Smooth muscle cell (in vitro differentiated cells): Measurements from ENCODE around the gene SLC32A1. TPM values are rescaled to one million over a fixed set of nuclear protein-coding genes. Genes with fewer than 3 reads are reported as not detected.

Experiments
- DNase-seq: peaks from one replicate; lab custom pipeline; 2025; ENCODE audit not compliant: unreplicated experiment; lab: John Stamatoyannopoulos, UW
- H2AFZ ChIP-seq: fragments of 200-600 bp; sonication (generic); 2 replicates; pipeline ENCODE4 v1.6.0; 2016; ENCODE audit warnings: antibody characterized with exemption, low read depth, mild to moderate bottlenecking
- H3F3A ChIP-seq: fragments of 200-600 bp; sonication (generic); 2 replicates; pipeline ENCODE4 v1.6.0; 2017; ENCODE audit warnings: antibody characterized with exemption, low read depth
- H3K27ac ChIP-seq: fragments of 200-600 bp; sonication (generic); 2 replicates; pipeline ENCODE4 v1.5.1; 2016; ENCODE audit warnings: low read depth, mild to moderate bottlenecking
- H3K27me3 ChIP-seq: fragments of 200-600 bp; sonication (generic); 2 replicates; pipeline ENCODE4 v1.6.1; 2016; ENCODE audit warnings: low read depth, mild to moderate bottlenecking
- H3K36me3 ChIP-seq: fragments of 200-600 bp; sonication (generic); 2 replicates; pipeline ENCODE4 v1.5.1; 2016; ENCODE audit warnings: low read depth
- H3K4me1 ChIP-seq: fragments of 200-600 bp; sonication (generic); 2 replicates; pipeline ENCODE4 v1.5.1; 2016; ENCODE audit warnings: low read depth
- H3K4me2 ChIP-seq: fragments of 200-600 bp; sonication (generic); 2 replicates; pipeline ENCODE4 v1.6.0; 2016; ENCODE audit warnings: mild to moderate bottlenecking
- H3K4me3 ChIP-seq: fragments of 200-600 bp; sonication (generic); 2 replicates; pipeline ENCODE4 v1.5.1; 2016; ENCODE audit warnings: mild to moderate bottlenecking
- H3K79me2 ChIP-seq: fragments of 200-600 bp; sonication (generic); 2 replicates; pipeline ENCODE4 v1.6.0; 2016; ENCODE audit warnings: low read depth, mild to moderate bottlenecking
- H3K9ac ChIP-seq: fragments of 200-600 bp; sonication (generic); 2 replicates; pipeline ENCODE4 v1.6.0; 2016; ENCODE audit warnings: low read depth
- H3K9me3 ChIP-seq: fragments of 200-600 bp; sonication (generic); replicated peaks from 2 replicates; pipeline ENCODE4 v1.5.1; 2016; ENCODE audit warnings: low read depth
- H4K20me1 ChIP-seq: fragments of 200-600 bp; sonication (generic); 2 replicates; pipeline ENCODE4 v1.6.0; 2016; ENCODE audit warnings: low read depth
- WGBS: methylation state at CpG from one replicate; pipeline ENCODE4 v1.1.7; 2016; ENCODE audit warnings: low lambda C conversion rate; 5-methylcytosine and 5-hydroxymethylcytosine counted together
- polyA plus RNA-seq: library from polyadenylated mRNA; unstranded; fragments of >200 nt; fragmentation: Nextera tagmentation; extraction: Ambion mirVana; gene quantifications from 2 replicates; pipeline ENCODE4 v1.2.1, GENCODE V29; 2016
- total RNA-seq: library from RNA; depleted of rRNA; stranded (reverse); fragments of >200 nt; gene quantifications from 2 replicates; pipeline ENCODE4 v1.2.3, GENCODE V29; 2014
- TF ChIP-seq, protein P1 (sequence below): fragments of 200-600 bp; sonication (generic); IDR thresholded peaks from 2 replicates; pipeline ENCODE4 v1.5.1; 2017; ENCODE audit warnings: borderline replicate concordance, mild to moderate bottlenecking, antibody characterized with exemption; ENCODE audit not compliant: insufficient read depth, poor library complexity, severe bottlenecking

SLC32A1 gene
- total and polyA plus RNA-seq, 2 experiments from 2014 or later: not detected

DNA sequence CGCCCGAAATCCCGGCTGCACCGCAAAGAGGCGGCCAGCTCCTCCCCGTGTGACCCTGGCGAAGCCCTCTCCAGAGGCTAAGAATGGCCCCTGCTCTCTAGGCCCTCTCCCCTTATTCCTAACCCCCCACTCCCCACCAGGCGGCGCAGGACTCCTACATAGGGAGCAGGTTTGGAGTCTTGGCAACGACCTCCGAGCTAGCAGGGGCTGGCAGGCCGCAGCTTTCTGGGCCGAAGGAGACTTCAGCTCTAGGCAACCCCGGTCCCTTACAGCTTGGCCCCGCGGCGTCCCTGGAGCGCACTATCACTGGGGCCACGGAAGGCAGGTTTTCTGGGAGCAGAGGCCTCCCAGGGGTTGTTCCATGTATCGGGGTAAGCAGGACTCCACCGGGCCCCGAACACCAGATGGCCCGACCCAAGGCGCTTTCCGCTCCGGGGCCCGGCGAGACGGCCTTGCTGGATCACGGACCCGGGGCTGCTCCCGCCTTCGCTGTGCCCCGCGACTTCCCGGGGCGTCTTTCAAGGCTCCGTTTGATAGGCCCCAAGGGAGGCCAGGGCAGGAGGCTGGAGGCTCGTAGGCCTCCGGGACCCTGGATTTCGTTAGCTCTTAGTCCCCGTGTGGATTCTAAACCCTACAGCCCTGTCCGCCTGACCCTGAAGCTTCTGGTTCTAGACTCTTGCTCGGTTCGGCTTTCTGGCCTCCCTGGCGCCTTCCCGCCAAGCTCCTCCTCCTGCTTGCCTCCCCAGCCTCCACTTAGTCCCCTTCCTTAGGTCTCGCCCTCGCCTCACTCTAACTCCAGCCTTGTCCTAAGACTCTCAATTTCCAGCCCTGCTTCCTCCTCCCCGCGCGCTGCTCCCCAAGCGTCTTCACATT, 1.9 kb downstream of the SLC32A1 start:
- H3K9ac ChIP-seq: no peak overlapping the region
- H3K4me1 ChIP-seq: peaks cover 13% of the 10 kb centered on the region
- no peaks in the 10 kb centered on the region for H3K79me2 ChIP-seq
- H2AFZ ChIP-seq: no peak overlapping the region
- H3K4me2 ChIP-seq: no peak overlapping the region
- WGBS: 10% methylated on average over 53 of the region's 53 CpGs
- TF ChIP-seq, protein P1, sequence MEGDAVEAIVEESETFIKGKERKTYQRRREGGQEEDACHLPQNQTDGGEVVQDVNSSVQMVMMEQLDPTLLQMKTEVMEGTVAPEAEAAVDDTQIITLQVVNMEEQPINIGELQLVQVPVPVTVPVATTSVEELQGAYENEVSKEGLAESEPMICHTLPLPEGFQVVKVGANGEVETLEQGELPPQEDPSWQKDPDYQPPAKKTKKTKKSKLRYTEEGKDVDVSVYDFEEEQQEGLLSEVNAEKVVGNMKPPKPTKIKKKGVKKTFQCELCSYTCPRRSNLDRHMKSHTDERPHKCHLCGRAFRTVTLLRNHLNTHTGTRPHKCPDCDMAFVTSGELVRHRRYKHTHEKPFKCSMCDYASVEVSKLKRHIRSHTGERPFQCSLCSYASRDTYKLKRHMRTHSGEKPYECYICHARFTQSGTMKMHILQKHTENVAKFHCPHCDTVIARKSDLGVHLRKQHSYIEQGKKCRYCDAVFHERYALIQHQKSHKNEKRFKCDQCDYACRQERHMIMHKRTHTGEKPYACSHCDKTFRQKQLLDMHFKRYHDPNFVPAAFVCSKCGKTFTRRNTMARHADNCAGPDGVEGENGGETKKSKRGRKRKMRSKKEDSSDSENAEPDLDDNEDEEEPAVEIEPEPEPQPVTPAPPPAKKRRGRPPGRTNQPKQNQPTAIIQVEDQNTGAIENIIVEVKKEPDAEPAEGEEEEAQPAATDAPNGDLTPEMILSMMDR: peak; percentile 37
- H3F3A ChIP-seq: no peaks in the 10 kb centered on the region
- H3K9me3 ChIP-seq: no peaks in the 10 kb centered on the region
- DNase-seq: no peak
- peaks cover 100% of the 10 kb centered on the region for H3K27me3 ChIP-seq
- no peak overlapping the region for H3K4me3 ChIP-seq
- H3K36me3 ChIP-seq: no peaks in the 10 kb centered on the region
- H4K20me1 ChIP-seq: no peaks in the 10 kb centered on the region
- no peak overlapping the region for H3K27ac ChIP-seq

- DNase-seq: no peak
- no peak overlapping the region for H3K4me3 ChIP-seq
- no peaks in the 10 kb centered on the region for H3K36me3 ChIP-seq
- H3K9ac ChIP-seq: no peak overlapping the region
- 4% methylated on average over 40 of the region's 43 CpGs for WGBS
- no peaks in the 10 kb centered on the region for H4K20me1 ChIP-seq
- H2AFZ ChIP-seq: no peak overlapping the region
- no peaks in the 10 kb centered on the region for H3K9me3 ChIP-seq
- H3K79me2 ChIP-seq: no peaks in the 10 kb centered on the region
- no peaks in the 10 kb centered on the region for H3F3A ChIP-seq
- peaks cover 13% of the 10 kb centered on the region for H3K4me1 ChIP-seq
- TF ChIP-seq, protein P1: peak; percentile 22
- no peak overlapping the region for H3K27ac ChIP-seq
- H3K4me2 ChIP-seq: no peak overlapping the region
- peaks cover 100% of the 10 kb centered on the region for H3K27me3 ChIP-seq
These were observed 2.7 kb downstream of the SLC32A1 start for GRCh38 chr20:38726804-38727606.

DNA sequence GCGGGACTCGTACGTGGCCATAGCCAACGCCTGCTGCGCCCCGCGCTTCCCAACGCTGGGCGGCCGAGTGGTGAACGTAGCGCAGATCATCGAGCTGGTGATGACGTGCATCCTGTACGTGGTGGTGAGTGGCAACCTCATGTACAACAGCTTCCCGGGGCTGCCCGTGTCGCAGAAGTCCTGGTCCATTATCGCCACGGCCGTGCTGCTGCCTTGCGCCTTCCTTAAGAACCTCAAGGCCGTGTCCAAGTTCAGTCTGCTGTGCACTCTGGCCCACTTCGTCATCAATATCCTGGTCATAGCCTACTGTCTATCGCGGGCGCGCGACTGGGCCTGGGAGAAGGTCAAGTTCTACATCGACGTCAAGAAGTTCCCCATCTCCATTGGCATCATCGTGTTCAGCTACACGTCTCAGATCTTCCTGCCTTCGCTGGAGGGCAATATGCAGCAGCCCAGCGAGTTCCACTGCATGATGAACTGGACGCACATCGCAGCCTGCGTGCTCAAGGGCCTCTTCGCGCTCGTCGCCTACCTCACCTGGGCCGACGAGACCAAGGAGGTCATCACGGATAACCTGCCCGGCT, 3.4 kb downstream of the SLC32A1 start:
- no peak for DNase-seq
- no peak overlapping the region for H3K4me2 ChIP-seq
- H3K9ac ChIP-seq: no peak overlapping the region
- H3K4me1 ChIP-seq: peaks cover 13% of the 10 kb centered on the region
- H3K4me3 ChIP-seq: no peak overlapping the region
- TF ChIP-seq, protein P1: no peak
- H2AFZ ChIP-seq: no peak overlapping the region
- no peaks in the 10 kb centered on the region for H3K36me3 ChIP-seq
- H3K27me3 ChIP-seq: peaks cover 100% of the 10 kb centered on the region
- no peaks in the 10 kb centered on the region for H3K79me2 ChIP-seq
- no peaks in the 10 kb centered on the region for H4K20me1 ChIP-seq
- 6% methylated on average over 46 of the region's 46 CpGs for WGBS
- H3K27ac ChIP-seq: no peak overlapping the region
- H3F3A ChIP-seq: no peaks in the 10 kb centered on the region
- no peaks in the 10 kb centered on the region for H3K9me3 ChIP-seq
